H9 (cell line): Measurements from ENCODE around the gene DARS1. TPM values are rescaled to one million over a fixed set of nuclear protein-coding genes. Genes with fewer than 3 reads are reported as not detected.

Experiments
- DNase-seq: peaks from one replicate; pipeline ENCODE4 v3.0.0-alpha.2; 2017
- H2AFZ ChIP-seq: one replicate; pipeline ENCODE4 v1.6.1; 2013; ENCODE audit warnings: mild to moderate bottlenecking, low read length, control low read depth, moderate library complexity
- H2AK5ac ChIP-seq: 2 replicates; pipeline ENCODE4 v1.6.1; 2013; ENCODE audit warnings: low read length, control low read depth, mixed read lengths; ENCODE audit not compliant: insufficient read length
- H2BK120ac ChIP-seq: one replicate; pipeline ENCODE4 v1.6.1; 2013; ENCODE audit warnings: low read depth, mild to moderate bottlenecking, low read length, control low read depth, inconsistent platforms; ENCODE audit not compliant: poor library complexity, severe bottlenecking
- H2BK12ac ChIP-seq: 2 replicates; pipeline ENCODE4 v1.6.1; 2013; ENCODE audit warnings: low read length, control low read depth, mixed read lengths, low read depth; ENCODE audit not compliant: insufficient read length
- H2BK15ac ChIP-seq: 2 replicates; pipeline ENCODE4 v1.6.1; 2013; ENCODE audit warnings: low read depth, low read length, control low read depth
- H2BK20ac ChIP-seq: one replicate; pipeline ENCODE4 v1.6.1; 2013; ENCODE audit warnings: low read depth, mild to moderate bottlenecking, low read length, control low read depth, inconsistent platforms; ENCODE audit not compliant: poor library complexity, severe bottlenecking
- H2BK5ac ChIP-seq: 2 replicates; pipeline ENCODE4 v1.6.1; 2013; ENCODE audit warnings: low read length, control low read depth, mixed read lengths; ENCODE audit not compliant: insufficient read length
- H3K14ac ChIP-seq: 2 replicates; pipeline ENCODE4 v1.6.1; 2013; ENCODE audit warnings: low read length, control low read depth; ENCODE audit not compliant: insufficient read depth
- H3K18ac ChIP-seq: 2 replicates; pipeline ENCODE4 v1.6.1; 2013; ENCODE audit warnings: low read depth, mild to moderate bottlenecking, mixed read lengths, low read length, control low read depth; ENCODE audit not compliant: insufficient read length
- H3K23ac ChIP-seq: 2 replicates; pipeline ENCODE4 v1.6.1; 2013; ENCODE audit warnings: low read length, control low read depth, mixed read lengths, low read depth; ENCODE audit not compliant: insufficient read length
- H3K23me2 ChIP-seq: 2 replicates; pipeline ENCODE4 v1.6.1; 2013; ENCODE audit warnings: low read depth, mild to moderate bottlenecking, mixed read lengths, low read length, control low read depth; ENCODE audit not compliant: insufficient read length, poor library complexity, severe bottlenecking
- H3K27ac ChIP-seq: 2 replicates; pipeline ENCODE4 v1.5.1; 2013; ENCODE audit warnings: low read length, control low read depth, mixed read lengths, low read depth; ENCODE audit not compliant: insufficient read length
- H3K27me3 ChIP-seq: 2 replicates; pipeline ENCODE4 v1.6.1; 2013; ENCODE audit warnings: low read length, control low read depth, inconsistent platforms; ENCODE audit not compliant: insufficient read depth
- H3K4ac ChIP-seq: 2 replicates; pipeline ENCODE4 v1.6.1; 2013; ENCODE audit warnings: low read depth, mild to moderate bottlenecking, control low read depth, inconsistent platforms, low read length, moderate library complexity
- H3K4me1 ChIP-seq: 2 replicates; pipeline ENCODE4 v1.6.1; 2013; ENCODE audit warnings: low read length, control low read depth, inconsistent platforms; ENCODE audit not compliant: insufficient read depth
- H3K4me2 ChIP-seq: 2 replicates; pipeline ENCODE4 v1.6.1; 2013; ENCODE audit warnings: low read length, control low read depth, mixed read lengths; ENCODE audit not compliant: insufficient read length, insufficient read depth
- H3K56ac ChIP-seq: 2 replicates; pipeline ENCODE4 v1.6.1; 2013; ENCODE audit warnings: low read depth, mild to moderate bottlenecking, mixed read lengths, low read length, control low read depth; ENCODE audit not compliant: insufficient read length
- H3K79me1 ChIP-seq: 2 replicates; pipeline ENCODE4 v1.6.1; 2013; ENCODE audit warnings: low read depth, mild to moderate bottlenecking, moderate library complexity, low read length, control low read depth, inconsistent platforms; ENCODE audit not compliant: insufficient read depth, poor library complexity, severe bottlenecking
- H3K79me2 ChIP-seq: 2 replicates; pipeline ENCODE4 v1.6.1; 2013; ENCODE audit warnings: low read length, control low read depth, inconsistent platforms; ENCODE audit not compliant: insufficient read depth
- H3K9ac ChIP-seq: 2 replicates; pipeline ENCODE4 v1.6.1; 2013; ENCODE audit warnings: low read length, control low read depth, mixed read lengths; ENCODE audit not compliant: insufficient read length; ENCODE audit errors: extremely low read depth
- H3K9me3 ChIP-seq: one replicate; pipeline ENCODE4 v1.6.1; 2013; ENCODE audit warnings: low read depth, low read length, inconsistent platforms; ENCODE audit not compliant: control insufficient read depth
- H3T11ph ChIP-seq: one replicate; pipeline ENCODE4 v1.6.1; 2013; ENCODE audit warnings: mild to moderate bottlenecking, low read length, control low read depth, inconsistent platforms
- H4K20me1 ChIP-seq: one replicate; pipeline ENCODE4 v1.6.1; 2013; ENCODE audit not compliant: control insufficient read depth, insufficient read length, insufficient read depth
- H4K5ac ChIP-seq: 2 replicates; pipeline ENCODE4 v1.6.1; 2013; ENCODE audit warnings: low read depth, mild to moderate bottlenecking, mixed read lengths, low read length, control low read depth; ENCODE audit not compliant: insufficient read length
- H4K8ac ChIP-seq: replicated peaks from 2 replicates; pipeline ENCODE4 v1.6.1; 2013; ENCODE audit warnings: low read length, control low read depth, mixed read lengths, low read depth; ENCODE audit not compliant: insufficient read length
- H4K91ac ChIP-seq: 2 replicates; pipeline ENCODE4 v1.6.1; 2013; ENCODE audit warnings: low read depth, mild to moderate bottlenecking, moderate library complexity, mixed read lengths, low read length, control low read depth; ENCODE audit not compliant: insufficient read length
- H3K27ac Mint-ChIP-seq, 3 experiments: 2 replicates in 2 of 3; 3 replicates in 1 of 3; pipeline ENCODE4 v1.8.0; 2020 to 2021; ENCODE audit warnings: mixed read lengths in 3 of 3, mild to moderate bottlenecking in 1 of 3, moderate library complexity in 1 of 3
- H3K27me3 Mint-ChIP-seq: 2 replicates; pipeline ENCODE4 v1.8.0; 2021; ENCODE audit warnings: low read depth, mild to moderate bottlenecking, moderate library complexity, mixed read lengths
- H3K36me3 Mint-ChIP-seq, 3 experiments: 2 replicates in 2 of 3; 3 replicates in 1 of 3; pipeline ENCODE4 v1.8.0; 2020 to 2021; ENCODE audit warnings: low read depth in 3 of 3, mixed read lengths in 3 of 3; ENCODE audit not compliant: insufficient read depth in 1 of 3
- H3K4me1 Mint-ChIP-seq, 2 experiments: 2 replicates each; pipeline ENCODE4 v1.8.0; 2020; ENCODE audit warnings: mixed read lengths in 2 of 2
- H3K4me3 Mint-ChIP-seq, 2 experiments: 2 replicates in 1 of 2; 3 replicates in 1 of 2; pipeline ENCODE4 v1.8.0; 2020 to 2021; ENCODE audit warnings: mild to moderate bottlenecking in 2 of 2, mixed read lengths in 2 of 2, moderate library complexity in 1 of 2
- H3K9me3 Mint-ChIP-seq, 2 experiments: 2 replicates in 1 of 2; 3 replicates in 1 of 2; pipeline ENCODE4 v1.8.0; 2020; ENCODE audit warnings: mild to moderate bottlenecking in 2 of 2, mixed read lengths in 2 of 2, moderate library complexity in 1 of 2
- CTCF ChIP-seq: fragments of 200-600 bp; sonication (generic); conservative IDR thresholded peaks from 3 replicates; pipeline ENCODE4 v1.8.0; 2021; ENCODE audit warnings: antibody characterized with exemption, mild to moderate bottlenecking
- WGBS: extraction: QIAGEN DNeasy Blood & Tissue Kit; methylation state at CpG from one replicate; pipeline ENCODE4 v1.1.7; 2013; ENCODE audit warnings: missing lambda C conversion rate, low lambda C conversion rate, mixed read lengths; ENCODE audit not compliant: insufficient read length; ENCODE audit errors: extremely low coverage; 5-methylcytosine and 5-hydroxymethylcytosine counted together
- total RNA-seq: library from RNA; stranded (reverse); gene quantifications from 2 replicates; pipeline ENCODE4 v1.2.1, GENCODE V29; 2021

The DARS1 gene
- total RNA-seq, 1 experiment from 2014 or later, result 117 TPM

GRCh38 chr2:135948141-135948540, 37.3 kb downstream of the DARS1 start:
- H3K4me3 Mint-ChIP-seq, result no peak overlapping the region
- H3K27me3 Mint-ChIP-seq, result no peaks in the 10 kb centered on the region
- H2AK5ac ChIP-seq, result no peak overlapping the region
- no peak overlapping the region for H2BK120ac ChIP-seq
- H2BK15ac ChIP-seq, result no peak overlapping the region
- no CpG with 5 or more reads among the region's 1 CpG for WGBS
- no peak overlapping the region for H2BK5ac ChIP-seq
- H3K27ac Mint-ChIP-seq, result peak overlapping the region in 1 of 3 experiments; percentile 50; a peak in 2 of 7 replicates
- no peak overlapping the region for H2BK12ac ChIP-seq
- no peak overlapping the region for H3K23ac ChIP-seq
- no peak overlapping the region for H2AFZ ChIP-seq
- H3K14ac ChIP-seq, result no peak overlapping the region
- H4K91ac ChIP-seq, result no peak overlapping the region
- H3K9me3 Mint-ChIP-seq, result no peaks in the 10 kb centered on the region
- H3K36me3 Mint-ChIP-seq, result peaks cover 10 to 14% (median 12%) of the 10 kb centered on the region in 3 experiments
- H3K9ac ChIP-seq, result no peak overlapping the region
- H3K9me3 ChIP-seq, result no peaks in the 10 kb centered on the region
- H3T11ph ChIP-seq, result no peak overlapping the region
- H3K4me1 Mint-ChIP-seq, result peaks cover 3 to 4% of the 10 kb centered on the region in 2 experiments; a peak in 2 of 4 replicates
- no peaks in the 10 kb centered on the region for H3K4me1 ChIP-seq
- no peak overlapping the region for H3K27ac ChIP-seq
- TF ChIP-seq CTCF, result no peak
- no peaks in the 10 kb centered on the region for H3K27me3 ChIP-seq
- H3K56ac ChIP-seq, result no peak overlapping the region
- no peaks in the 10 kb centered on the region for H3K23me2 ChIP-seq
- H3K18ac ChIP-seq, result no peak overlapping the region
- no peak overlapping the region for H2BK20ac ChIP-seq
- no peak overlapping the region for H3K4ac ChIP-seq
- H3K79me1 ChIP-seq, result no peaks in the 10 kb centered on the region
- no peaks in the 10 kb centered on the region for H4K20me1 ChIP-seq
- no peak for DNase-seq
- no peak overlapping the region for H4K8ac ChIP-seq
- H3K4me2 ChIP-seq, result no peak overlapping the region
- no peak overlapping the region for H4K5ac ChIP-seq
- no peaks in the 10 kb centered on the region for H3K79me2 ChIP-seq
